ENCODE results near the gene GRM8.

GRM8 gene

DNA sequence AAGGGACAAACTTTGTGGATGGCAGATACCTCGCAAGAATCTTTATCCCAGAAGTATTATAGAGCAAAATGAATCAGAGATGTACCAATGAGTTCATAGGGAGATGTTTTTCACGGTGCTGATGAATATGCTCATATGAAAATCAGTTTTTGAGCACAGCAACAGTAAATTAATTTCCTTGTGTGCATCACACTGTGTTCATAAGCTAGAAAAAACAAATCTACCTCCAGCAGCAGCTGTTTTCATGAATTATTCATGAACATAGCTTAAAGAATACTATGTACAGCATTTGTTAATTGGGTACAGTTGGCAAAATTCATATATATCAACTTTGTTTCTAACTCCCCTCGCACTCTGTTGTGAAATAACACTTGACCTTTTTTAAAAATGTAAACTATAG, 809.8 kb downstream of the GRM8 start:
- no peak for DNase-seq (ENCODE audit: low read depth in 2 of 2)

GRCh38 chr7:126441745-126442144, 811.0 kb downstream of the GRM8 start:
- DNase-seq (ENCODE audit: low read depth in 2 of 2) = no peak

DNA sequence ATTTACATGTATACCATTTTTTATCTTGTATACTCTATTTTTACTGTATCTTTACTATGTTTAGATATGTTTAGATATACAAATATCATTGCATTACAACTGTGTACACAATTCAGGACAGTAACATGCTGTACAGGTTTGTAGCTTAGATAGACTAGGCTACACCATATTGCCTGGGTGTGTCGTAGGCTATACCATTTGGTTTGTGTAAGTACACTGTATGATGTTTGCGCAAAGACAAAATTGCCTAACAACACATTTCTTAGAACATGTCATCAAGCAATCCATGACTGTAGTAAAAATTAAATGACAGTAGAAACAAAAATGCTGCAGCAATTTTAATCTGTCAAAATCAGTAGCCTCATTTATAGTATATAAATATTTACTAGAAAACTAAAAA, 812.2 kb downstream of the GRM8 start:
- no peak for DNase-seq (ENCODE audit: low read depth in 2 of 2)

GRCh38 chr7:126436213-126436868, 816.4 kb downstream of the GRM8 start:
- no peak for DNase-seq (ENCODE audit: low read depth in 2 of 2)

GRCh38 chr7:126426652-126427051, 826.1 kb downstream of the GRM8 start:
- DNase-seq (ENCODE audit: low read depth in 2 of 2) = no peak

- no peak for DNase-seq (ENCODE audit: low read depth in 2 of 2)
Measured at GRCh38 chr7:126424985-126425384, 827.8 kb downstream of the GRM8 start.

- no peak for DNase-seq (ENCODE audit: low read depth in 2 of 2)
Measured at GRCh38 chr7:126419047-126419446, 833.7 kb downstream of the GRM8 start.

- no peak for DNase-seq (ENCODE audit: low read depth in 2 of 2)
Measured at GRCh38 chr7:126411821-126412383, 840.8 kb downstream of the GRM8 start.

- no peak for DNase-seq (ENCODE audit: low read depth in 2 of 2)
Measured at GRCh38 chr7:126411032-126411820, 841.5 kb downstream of the GRM8 start.

DNA sequence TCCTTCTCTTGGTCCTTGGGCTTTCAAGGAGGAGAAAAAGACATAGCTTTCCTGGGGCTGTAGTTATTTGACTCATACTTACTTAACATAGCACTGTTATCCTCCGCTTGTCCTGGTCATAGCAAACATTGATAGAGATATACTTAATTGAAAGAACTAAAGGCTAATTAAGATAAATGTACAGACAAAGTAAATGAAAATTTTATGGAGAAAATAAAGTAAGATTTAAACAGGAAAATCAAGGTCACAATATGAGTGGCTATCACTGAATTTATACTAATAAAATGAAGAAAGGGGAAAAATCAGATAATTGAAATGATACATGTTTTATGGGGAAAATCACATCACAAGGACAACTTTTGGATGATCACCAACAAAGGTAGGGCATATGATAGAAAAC, 849.7 kb downstream of the GRM8 start:
- no peak for DNase-seq (ENCODE audit: low read depth in 2 of 2)

DNA sequence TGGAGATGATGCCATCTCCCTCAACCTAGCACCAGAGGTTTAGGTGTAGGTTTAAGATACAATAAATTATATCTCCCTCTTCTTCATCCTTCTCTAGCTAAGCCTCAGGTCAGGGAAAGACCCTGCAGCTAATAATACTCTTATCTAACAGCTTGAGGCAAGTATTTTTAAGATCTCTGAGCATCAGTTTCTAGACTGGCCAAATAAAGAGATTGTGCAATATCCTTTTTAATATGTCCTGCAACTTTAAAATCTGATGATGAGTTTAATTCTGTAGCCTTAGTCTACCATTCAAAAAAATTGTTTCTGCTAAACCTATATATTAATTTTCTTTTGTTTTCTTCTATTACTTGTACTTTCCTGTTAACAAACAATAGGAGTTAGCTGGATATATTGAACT, 850.8 kb downstream of the GRM8 start:
- DNase-seq (ENCODE audit: low read depth in 2 of 2) = no peak

GRCh38 chr7:126398851-126399529, 853.8 kb downstream of the GRM8 start:
- DNase-seq (ENCODE audit: low read depth in 2 of 2) = no peak

DNA sequence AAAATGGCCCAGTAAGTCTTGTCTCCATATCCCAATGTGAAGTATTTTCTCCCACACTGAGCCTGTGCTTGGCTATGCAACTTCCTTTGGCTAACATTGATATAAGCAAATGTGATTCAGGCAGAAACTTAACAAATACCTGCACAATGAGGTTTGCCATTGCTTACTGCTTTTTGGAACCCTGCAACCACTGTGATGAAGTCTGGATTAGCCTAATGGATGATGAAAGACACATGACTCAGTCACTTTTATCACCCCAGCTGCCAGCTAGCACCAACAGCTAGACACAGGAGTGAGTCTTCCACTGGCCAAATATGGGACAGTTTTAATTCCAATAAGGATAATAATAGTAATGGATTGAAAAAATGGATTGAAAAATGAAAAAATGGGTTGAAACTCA, 854.5 kb downstream of the GRM8 start:
- DNase-seq (ENCODE audit: low read depth in 2 of 2) = no peak

DNA sequence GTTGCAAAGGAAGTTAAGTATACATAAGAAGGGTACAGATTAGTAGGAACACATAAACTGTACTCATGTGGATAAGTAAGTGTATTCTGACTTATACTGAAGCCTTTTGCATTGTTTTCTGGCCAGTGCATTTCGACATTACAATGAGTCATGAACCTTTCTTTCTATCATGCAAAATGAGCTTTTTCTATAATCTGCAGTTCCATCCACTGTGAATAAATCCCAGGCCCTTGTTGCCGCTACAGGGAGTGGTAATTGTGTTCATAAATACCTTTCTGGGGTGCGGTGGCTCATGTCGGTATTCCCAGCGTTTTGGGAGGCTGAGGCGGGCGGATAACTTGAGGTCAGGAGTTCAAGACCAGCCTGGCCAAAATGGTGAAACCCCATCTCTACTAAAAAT, 858.3 kb downstream of the GRM8 start:
- no peak for DNase-seq (ENCODE audit: low read depth in 2 of 2)
